Measurements from ENCODE around the gene F11.

- TF ChIP-seq CREB5 (CRISPR knock-in tag; IDR thresholded peaks at IDR 0.05; ENCODE audit: low read depth) = no peak
- no peak for TF ChIP-seq TSHZ2 (CRISPR knock-in tag; IDR thresholded peaks at IDR 0.05)
- no peak for TF ChIP-seq POU6F1 (CRISPR knock-in tag; IDR thresholded peaks at IDR 0.05; ENCODE audit: borderline replicate concordance, low read depth)
These were observed 37.5 kb upstream of the F11 start for GRCh38 chr4:186228514-186228894.
